Measurements from ENCODE around the gene MATK. TPM values are rescaled to one million over a fixed set of nuclear protein-coding genes. Genes with fewer than 3 reads are reported as not detected.
"Not testable (repeated sequence)": the region's sequence is repeated elsewhere in the genome, so short reads cannot be mapped to it uniquely, and the experiment has no call there.

Gene MATK
- total and polyA plus RNA-seq, 2 donors (not counting 1 experiment from before 2014, with no cell fraction given), result 1.3 to 8.2 TPM

GRCh38 chr19:3766520-3766919 lies 19.7 kb downstream of the MATK start:
- Histone ChIP-seq H4K20me1 (ENCODE audit: control insufficient read depth, insufficient read depth, low read length, poor library complexity, severe bottlenecking) (peaks cover 38% of the 10 kb centered on the region), H3K27ac (ENCODE audit: low read length in 2 of 2) (no peak overlapping the region), H3K4me2 (replicated peaks; ENCODE audit: low read depth, low read length, poor library complexity, severe bottlenecking) (no peak overlapping the region), H3K4me1 (ENCODE audit: control insufficient read depth in 2 of 2, insufficient read depth in 2 of 2, low read length in 2 of 2) (peaks cover 9 to 12% of the 10 kb centered on the region in 2 donors), H3K4me3 (ENCODE audit: control extremely low read depth in 1 of 5, extremely low read depth in 1 of 5, insufficient read depth in 1 of 5, low read depth in 2 of 5, low read length in 4 of 5) (no peak overlapping the region), H2AFZ (ENCODE audit: insufficient read depth, low read depth, low read length, poor library complexity, severe bottlenecking) (no peak overlapping the region), H3K36me3 (replicated peaks in 1 of 2; ENCODE audit: control extremely low read depth in 1 of 2, control insufficient read depth in 1 of 2, extremely low read depth in 1 of 2, insufficient read depth in 2 of 2, low read length in 1 of 2) (peaks cover 0 to 31% of the 10 kb centered on the region in 2 experiments), H3K9me3 (ENCODE audit: control extremely low read depth in 1 of 3, control insufficient read depth in 2 of 3, insufficient read depth in 1 of 3, low read length in 2 of 3) (peaks cover 0 to 3% (median 0%) of the 10 kb centered on the region in 3 donors), H3K79me2 (ENCODE audit: control insufficient read depth, insufficient read depth, low read length) (peaks cover 22% of the 10 kb centered on the region), H3K9ac (ENCODE audit: low read length) (no peak overlapping the region), H3K27me3 (replicated peaks in 1 of 4; ENCODE audit: control extremely low read depth in 1 of 4, control insufficient read depth in 3 of 4, insufficient read depth in 4 of 4, low read length in 3 of 4) (no peaks in the 10 kb centered on the region)
- Mint-ChIP-seq H3K27me3 (no peaks in the 10 kb centered on the region), H3K4me3 (no peak overlapping the region), H3K9me3 (ENCODE audit: insufficient read depth) (no peaks in the 10 kb centered on the region), H3K27ac (no peak overlapping the region), H3K4me1 (peaks cover 17% of the 10 kb centered on the region)
- ChIA-PET CTCF (no interaction called here), POLR2A (no interaction called here)
- intact Hi-C loops (cut with micrococcal nuclease), result loop anchor here (10.0 kb wide), 1 partner anchor 1918 kb away; the partner anchor contains the start of genes HSD11B1L and MICOS13
- ATAC-seq (ENCODE audit: low read depth) (no peak), DNase-seq (no peak)
- 84% methylated on average over 7 of the region's 7 CpGs for WGBS (ENCODE audit: insufficient coverage)
- TF ChIP-seq CTCF (IDR thresholded peaks at IDR 0.05), result no peak
- TF ChIP-seq EZH2 (IDR thresholded peaks at IDR 0.05; ENCODE audit: borderline replicate concordance, insufficient read depth, low read depth, low read length, poor library complexity, severe bottlenecking), result no peak

GRCh38 chr19:3765757-3766156 lies 20.4 kb downstream of the MATK start:
- ATAC-seq (ENCODE audit: low read depth); H3K27me3 Mint-ChIP-seq; CTCF ChIA-PET; H3K27ac ChIP-seq (ENCODE audit: low read length in 2 of 2); H2AFZ ChIP-seq (ENCODE audit: insufficient read depth, low read depth, low read length, poor library complexity, severe bottlenecking); H3K4me2 ChIP-seq (replicated peaks; ENCODE audit: low read depth, low read length, poor library complexity, severe bottlenecking); H3K9me3 ChIP-seq (ENCODE audit: control extremely low read depth in 1 of 3, control insufficient read depth in 2 of 3, insufficient read depth in 1 of 3, low read length in 2 of 3); H3K9me3 Mint-ChIP-seq (ENCODE audit: insufficient read depth); POLR2A ChIA-PET; H3K4me3 Mint-ChIP-seq; H3K9ac ChIP-seq (ENCODE audit: low read length); H3K4me3 ChIP-seq (ENCODE audit: control extremely low read depth in 1 of 5, extremely low read depth in 1 of 5, insufficient read depth in 1 of 5, low read depth in 2 of 5, low read length in 4 of 5); H3K27me3 ChIP-seq (replicated peaks in 1 of 4; ENCODE audit: control extremely low read depth in 1 of 4, control insufficient read depth in 3 of 4, insufficient read depth in 4 of 4, low read length in 3 of 4); H3K27ac Mint-ChIP-seq; DNase-seq: not testable (repeated sequence)
- intact Hi-C loops (cut with micrococcal nuclease), result loop anchor here (10.0 kb wide), 1 partner anchor 1919 kb away; the partner anchor contains the start of genes HSD11B1L and MICOS13
- Histone ChIP-seq H3K36me3 (replicated peaks in 1 of 2; ENCODE audit: control extremely low read depth in 1 of 2, control insufficient read depth in 1 of 2, extremely low read depth in 1 of 2, insufficient read depth in 2 of 2, low read length in 1 of 2) (peaks cover 0 to 31% of the 10 kb centered on the region in 2 experiments), H3K4me1 (ENCODE audit: control insufficient read depth in 2 of 2, insufficient read depth in 2 of 2, low read length in 2 of 2) (peaks cover 12 to 18% of the 10 kb centered on the region in 2 donors), H3K79me2 (ENCODE audit: control insufficient read depth, insufficient read depth, low read length) (peaks cover 30% of the 10 kb centered on the region), H4K20me1 (ENCODE audit: control insufficient read depth, insufficient read depth, low read length, poor library complexity, severe bottlenecking) (peaks cover 38% of the 10 kb centered on the region)
- WGBS (ENCODE audit: insufficient coverage), result 100% methylated on average over 3 of the region's 5 CpGs
- H3K4me1 Mint-ChIP-seq, result peaks cover 24% of the 10 kb centered on the region

Data from B cell (primary cell).